G401.6 (cell line): Measurements from ENCODE around the gene OCA2.

ENCODE experiments used
- FAIRE-seq: peaks from 2 replicates; lab custom pipeline; 2012; peaks lifted over from hg19 to GRCh38; lab: Jason Lieb, UNC

OCA2 gene

GRCh38 chr15:27706300-27706699 is 392.8 kb downstream of the OCA2 start:
- no peak for FAIRE-seq

GRCh38 chr15:27705056-27705455 is 394.1 kb downstream of the OCA2 start:
- FAIRE-seq, result no peak
